COLO829 (cell line): ENCODE measurements around the gene IGLL5.
"Not testable (repeated sequence)": the region's sequence is repeated elsewhere in the genome, so short reads cannot be mapped to it uniquely, and the experiment has no call there.

Source experiments
- DNase-seq: peaks from one replicate; pipeline ENCODE4 v3.0.0; 2012; ENCODE audit warnings: low spot score

The IGLL5 gene

DNA sequence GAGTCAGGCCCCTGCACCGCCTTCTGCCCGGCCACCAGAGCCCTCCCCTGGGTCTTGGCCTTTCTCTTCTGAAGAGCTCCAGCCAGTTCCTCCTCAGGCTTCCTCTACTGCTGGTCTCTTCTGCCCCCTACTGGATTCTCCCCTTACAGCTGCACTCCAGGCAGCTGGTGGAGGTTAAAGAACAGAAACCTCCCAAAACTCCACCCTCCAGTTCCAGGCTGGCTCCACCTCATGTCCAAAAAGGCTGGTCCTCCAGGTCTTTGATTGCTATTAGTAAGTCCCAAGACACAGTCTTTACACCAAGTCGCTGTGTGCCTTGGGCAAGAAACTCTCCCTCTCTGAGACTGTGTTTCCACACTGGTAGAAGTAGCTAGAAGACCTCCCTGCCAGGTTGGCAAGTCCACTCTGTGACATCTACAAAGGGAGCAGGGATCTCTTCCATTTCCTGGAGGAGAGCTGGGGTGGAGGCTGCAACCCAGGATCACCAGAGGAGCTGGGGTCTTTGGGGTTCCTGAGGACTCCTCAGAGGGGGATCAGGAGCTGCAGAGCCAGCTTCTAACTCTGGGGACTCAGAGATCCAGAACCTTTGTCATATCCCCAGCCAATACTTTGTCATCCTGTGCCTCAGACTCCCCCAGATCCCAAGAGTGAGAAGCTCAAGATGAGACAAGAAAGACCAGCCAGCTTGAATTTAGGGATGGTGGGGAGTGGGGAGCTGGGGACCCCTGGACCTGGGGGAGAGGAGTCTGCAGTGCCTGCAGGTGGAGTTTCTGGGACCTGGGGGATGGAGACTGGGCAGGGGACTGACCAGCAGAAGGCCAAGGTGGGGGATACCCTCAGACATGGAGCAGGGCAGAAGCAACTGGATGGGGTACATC lies 3.4 kb upstream of the IGLL5 start:
- peak; percentile 91 for DNase-seq

DNA sequence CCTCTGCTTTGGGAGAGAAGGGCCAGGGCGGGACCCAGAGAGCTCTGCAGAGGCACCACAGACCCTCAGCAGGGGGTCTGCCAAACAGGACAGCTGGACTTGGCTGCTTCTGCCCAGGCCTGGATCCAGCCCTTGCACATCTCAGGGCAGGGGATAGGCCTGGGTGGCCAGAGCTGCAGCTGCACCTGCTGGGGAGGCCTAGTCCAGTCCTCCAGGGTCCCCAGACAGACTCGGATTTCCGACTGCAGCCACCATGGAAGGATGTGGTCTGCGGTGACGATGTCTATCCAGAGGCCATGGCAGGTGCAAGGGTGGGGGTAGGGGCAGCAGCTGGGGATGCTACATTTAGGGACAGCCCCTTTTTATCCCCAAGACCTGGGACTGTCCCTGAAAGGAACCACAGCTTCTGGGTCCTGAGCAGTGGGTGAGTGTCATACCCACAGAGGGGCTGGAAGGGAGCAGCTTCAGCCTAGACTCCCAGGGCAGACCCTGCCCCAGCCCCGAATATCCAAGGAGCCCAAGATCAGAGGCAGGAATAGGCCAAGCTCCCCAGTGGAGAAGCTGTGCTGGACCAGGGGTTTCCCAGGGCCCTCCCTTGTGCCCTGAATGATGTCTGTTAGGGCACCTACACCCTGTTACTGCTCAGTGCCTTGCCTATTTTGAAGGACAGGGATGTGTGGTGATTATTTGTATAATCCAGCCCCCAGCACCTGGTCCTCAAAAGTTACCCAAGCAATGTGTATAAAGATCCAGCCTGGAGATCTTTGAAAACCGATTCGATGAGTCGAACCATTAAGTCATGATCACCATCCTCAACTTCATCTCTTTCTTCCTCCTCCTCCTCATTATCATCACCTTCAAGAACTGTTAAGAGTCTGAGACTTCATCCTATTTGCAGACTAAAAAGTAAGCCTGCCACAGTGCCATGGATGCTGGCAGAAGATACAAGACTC lies 2.5 kb upstream of the IGLL5 start:
- DNase-seq, result no peak

DNA sequence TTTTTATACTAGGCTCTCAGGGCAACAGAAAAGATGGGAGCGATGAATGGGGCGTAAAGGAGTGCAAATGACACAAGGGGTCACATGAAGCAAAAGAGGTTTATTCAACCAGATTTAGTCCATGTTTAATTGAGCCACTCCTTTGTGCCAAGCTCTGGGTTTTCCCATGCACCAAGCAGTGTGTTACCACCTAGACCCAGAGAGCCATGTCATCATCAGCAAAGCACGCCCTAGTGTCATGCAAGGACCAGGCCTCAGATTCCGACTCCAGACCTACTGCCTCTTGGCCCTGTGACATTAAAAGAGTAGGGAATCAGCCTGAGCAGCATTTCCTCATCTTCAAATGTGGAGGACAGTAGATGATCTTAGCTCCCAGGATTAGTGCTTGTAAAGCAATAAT lies 1.1 kb upstream of the IGLL5 start:
- no peak for DNase-seq

DNA sequence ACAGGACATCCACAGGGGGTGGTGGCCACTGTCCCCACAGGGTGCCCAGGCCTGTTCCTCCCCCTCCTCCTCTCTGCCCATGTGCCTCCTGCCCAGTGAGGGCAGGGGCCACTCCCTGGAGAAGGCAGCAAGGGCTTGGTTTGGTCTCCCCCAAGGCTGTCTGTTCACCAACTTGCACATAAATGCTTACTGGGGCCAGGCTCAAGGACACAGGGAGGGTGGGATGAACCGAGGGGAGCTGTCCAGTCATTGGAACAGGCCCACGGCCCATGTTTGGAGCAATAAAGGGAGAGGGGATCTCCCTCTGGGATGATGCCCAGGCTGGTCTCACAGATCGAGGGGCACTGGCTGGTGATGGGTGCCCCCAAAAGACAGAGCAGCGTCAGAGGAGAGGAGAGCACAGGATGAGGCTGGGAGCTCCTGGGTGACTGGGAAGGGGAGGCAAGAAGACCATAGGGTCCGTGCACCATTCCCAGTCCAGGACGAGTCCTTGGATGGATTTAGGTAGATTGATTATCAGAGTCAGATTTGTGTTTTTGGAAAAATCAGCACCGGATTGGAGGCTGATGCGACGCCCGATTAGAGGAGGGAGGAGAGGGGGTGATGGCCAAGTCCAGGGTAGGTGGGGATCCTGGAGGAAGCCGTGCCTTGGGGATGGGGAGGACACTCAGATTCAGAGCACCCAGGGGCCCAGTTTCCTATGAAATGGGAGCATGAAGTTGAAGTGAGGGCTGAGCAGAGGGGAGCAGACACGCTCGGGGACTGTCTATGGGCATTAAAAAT lies 1.1 kb downstream of the IGLL5 start:
- DNase-seq, result no peak

DNA sequence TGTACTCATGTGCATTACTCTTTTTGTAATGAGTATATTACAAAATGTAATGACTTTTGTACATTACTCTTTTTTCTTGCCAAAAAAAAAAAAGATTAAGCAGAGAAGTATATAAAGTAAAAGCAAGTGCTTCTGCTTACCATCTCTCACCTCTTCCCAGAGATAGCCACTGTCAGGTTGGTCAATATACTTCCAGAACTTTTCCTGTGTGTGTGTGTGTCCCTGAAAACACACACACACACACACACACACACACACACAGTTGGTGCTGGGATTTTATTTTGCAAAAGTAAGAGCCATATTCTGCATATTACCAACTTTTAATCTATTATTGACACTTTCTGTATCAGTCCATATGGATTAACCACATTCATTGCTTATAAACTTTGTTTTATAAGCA lies 2.5 kb downstream of the IGLL5 start:
- no peak for DNase-seq

DNA sequence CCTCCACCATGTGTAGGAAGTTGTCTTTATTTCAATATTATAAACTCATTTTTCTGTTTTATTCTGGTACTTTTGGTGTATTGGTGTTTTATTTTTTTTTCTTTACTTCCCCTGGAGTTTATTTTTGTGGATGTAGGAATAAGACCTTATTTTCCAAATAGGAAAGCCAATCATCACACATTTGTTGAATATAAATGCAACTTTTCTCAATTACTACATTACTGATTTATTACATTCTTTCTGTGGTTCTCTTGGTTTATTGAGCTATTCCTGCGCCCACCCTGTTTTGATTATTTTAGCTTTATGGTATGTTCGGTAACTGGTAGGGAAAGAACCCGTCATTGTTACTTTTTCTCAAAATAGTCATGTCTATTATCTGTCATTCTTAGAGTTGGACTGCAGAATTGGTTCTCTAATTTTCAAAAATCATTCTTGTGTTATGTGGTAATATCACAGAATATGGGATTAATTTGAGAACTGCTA lies 3.6 kb downstream of the IGLL5 start:
- DNase-seq, result no peak

DNA sequence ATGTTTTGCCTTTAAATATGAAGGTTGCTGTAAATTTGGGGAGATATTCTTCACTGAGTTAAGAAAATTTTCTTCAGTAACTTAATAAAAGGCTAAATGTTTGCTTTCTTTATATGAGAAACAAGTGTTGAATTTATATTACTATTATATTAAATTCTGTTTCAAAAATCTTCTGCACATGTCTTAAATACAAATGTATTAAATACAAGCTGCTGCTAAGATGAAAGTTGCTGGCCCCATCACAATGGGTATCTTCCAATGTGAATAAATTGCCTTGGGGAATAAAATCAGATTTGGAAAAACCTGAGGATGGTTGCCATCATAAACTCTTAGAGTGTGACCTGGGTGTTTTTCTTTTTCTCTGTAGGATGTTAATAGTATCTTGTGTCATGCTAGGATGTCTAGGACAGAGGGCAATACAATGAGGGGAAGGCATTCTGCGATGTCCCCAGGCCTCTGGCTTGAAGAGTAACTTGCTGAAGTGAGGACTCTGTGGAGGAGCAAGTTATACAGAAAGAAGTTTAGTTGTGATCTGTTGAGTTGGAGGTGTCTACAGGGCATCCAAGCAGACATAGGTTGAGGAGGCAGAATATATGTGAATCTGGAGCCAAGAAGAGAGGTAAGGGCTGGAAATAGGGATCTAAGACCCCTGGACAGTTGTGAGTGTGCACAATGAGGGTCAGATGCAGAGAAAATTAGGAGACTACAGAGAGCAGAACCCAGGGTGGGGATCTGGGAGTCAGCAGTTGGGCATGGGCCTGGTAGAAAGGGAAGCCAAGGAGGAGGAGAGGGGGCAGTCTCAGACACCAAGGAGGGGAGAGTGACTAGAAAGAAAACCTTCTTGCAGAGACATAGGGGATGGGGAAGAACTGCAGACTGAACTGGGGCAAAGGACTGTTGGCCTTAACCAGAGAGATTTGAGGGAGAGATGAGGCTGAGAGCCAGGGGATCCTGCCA lies 4.8 kb downstream of the IGLL5 start:
- no peak for DNase-seq

DNA sequence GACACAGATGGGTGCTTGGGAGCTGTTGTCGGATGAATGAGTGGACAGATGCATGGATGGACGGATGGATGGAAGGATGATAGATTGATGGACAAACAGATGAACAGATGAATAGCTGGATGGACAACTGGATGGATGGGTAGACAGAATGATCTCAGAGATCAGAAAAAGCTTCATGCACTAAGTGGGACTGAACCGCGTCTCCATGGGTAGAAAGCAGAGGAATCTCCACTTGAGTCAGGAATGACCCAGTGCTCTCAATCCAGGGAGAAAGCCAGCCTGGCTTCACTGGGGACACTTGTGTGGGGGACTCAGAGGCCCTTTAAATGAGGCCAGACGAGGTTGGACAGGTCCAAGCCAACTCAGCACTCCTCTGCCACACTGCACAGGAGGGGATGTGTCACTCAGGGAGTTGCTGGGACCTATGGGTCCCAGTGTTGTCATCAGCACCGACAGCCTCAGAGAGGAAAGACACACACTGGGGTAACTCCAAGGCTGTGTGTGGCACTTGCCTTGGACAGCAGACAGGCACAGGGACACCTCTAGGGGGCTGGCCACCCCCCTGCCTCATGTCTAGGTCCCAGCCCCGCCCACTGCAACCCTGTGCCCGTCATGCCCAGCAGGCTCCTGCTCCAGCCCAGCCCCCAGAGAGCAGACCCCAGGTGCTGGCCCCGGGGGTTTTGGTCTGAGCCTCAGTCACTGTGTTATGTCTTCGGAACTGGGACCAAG lies 5.6 kb downstream of the IGLL5 start:
- no peak for DNase-seq

DNA sequence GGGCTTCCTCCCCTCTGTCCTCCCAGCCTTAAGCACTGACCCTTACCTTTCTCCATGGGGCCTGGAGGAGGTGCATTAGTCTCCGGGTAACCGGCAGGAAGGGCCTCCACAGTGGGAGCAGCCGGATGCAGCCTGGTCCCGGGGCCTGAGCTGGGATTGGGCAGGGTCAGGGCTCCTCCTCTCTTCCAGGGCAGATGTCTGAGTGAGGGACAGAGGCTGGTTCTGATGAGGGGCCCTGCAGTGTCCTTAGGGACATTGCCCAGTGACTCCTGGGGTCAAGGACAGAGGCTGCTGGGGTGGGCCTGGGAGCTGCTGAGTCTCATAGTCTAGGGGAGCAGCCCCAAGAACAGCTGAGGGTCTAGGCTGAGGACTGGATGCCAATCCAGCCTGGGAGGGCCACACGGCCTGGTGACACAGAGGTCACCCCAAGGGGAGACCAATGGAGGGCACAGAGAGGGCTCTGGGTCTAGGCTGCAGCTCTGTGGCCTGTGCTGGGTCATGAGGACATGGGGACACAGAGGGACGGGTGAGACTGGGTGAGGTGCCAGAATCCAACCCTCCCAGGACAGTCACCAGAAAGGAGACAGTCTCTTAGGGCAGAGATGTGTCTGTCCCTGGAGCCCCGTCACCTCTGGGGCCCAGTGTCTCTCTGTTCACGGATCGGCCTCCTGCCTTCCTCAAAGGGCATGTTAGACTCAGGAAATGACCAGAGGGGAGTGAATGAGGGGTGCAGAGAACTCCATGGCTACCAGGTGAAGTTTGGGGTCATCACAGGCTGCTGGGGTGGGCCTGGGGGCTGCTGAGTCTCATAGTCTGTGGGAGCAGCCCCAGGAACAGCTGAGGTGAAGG lies 6.5 kb downstream of the IGLL5 start:
- no peak for DNase-seq

DNA sequence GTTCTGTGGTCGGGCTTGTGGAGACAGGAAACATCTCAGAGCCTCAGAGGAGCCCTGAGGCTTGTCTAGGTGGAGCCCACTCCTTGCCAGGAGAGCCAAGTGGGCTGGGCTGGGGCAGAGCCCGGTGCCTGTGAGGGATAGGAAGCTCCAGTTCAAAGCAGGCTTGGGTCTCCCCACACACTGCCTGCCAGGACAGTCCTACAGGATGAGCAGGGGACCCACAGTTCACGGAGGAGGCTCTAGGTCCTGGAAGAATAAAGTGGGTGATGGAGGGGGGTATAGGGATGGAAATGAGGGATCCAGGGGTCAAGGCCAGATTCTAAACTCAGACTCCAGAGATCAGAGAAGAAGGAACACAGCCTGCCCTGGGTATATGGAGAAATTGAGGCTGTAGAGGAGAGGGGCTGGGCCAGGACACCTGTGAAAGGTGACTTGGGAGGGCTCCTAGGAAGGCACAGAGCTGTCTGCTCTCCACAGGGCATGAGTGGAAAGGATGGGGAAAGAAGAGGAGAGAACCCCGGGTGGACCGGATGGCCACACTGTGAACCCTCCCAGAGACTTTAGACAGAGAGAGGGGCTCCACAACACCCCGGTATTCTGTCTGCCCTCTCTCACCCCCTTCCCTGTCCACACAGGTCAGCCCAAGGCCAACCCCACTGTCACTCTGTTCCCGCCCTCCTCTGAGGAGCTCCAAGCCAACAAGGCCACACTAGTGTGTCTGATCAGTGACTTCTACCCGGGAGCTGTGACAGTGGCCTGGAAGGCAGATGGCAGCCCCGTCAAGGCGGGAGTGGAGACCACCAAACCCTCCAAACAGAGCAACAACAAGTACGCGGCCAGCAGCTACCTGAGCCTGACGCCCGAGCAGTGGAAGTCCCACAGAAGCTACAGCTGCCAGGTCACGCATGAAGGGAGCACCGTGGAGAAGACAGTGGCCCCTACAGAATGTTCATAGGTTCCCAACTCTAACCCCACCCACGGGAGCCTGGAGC lies 7.4 kb downstream of the IGLL5 start:
- DNase-seq, result no peak

DNA sequence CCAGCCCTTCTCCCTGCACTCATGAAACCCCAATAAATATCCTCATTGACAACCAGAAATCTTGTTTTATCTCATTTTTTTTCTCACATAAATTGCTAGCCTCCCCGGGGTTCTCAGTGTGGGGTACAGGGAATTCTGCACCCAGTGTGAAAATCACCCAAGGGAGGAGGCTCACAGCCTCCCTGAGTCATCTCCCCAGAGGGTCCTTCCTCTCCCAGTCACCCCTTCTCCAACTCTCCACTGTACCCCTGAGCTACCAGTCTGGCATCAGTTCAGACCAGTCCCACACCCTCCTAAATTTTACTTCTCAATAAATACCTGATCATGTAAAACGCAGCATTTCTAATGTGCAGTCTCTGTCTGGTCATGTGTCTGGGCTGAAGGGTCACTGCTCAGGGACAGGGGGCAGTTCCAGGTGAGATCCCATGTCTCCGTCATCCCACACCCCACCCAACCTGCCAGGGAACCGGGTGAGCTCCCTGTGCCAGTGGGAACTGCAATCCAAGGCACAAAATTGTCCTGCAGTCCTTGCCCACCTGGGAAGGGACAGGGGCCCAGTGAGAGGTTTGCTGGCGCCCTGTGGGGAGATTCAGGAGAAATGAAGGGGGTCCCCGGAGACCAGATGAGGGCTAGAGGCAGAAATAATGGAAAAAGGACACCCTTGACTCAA lies 8.3 kb downstream of the IGLL5 start:
- DNase-seq, result no peak

DNA sequence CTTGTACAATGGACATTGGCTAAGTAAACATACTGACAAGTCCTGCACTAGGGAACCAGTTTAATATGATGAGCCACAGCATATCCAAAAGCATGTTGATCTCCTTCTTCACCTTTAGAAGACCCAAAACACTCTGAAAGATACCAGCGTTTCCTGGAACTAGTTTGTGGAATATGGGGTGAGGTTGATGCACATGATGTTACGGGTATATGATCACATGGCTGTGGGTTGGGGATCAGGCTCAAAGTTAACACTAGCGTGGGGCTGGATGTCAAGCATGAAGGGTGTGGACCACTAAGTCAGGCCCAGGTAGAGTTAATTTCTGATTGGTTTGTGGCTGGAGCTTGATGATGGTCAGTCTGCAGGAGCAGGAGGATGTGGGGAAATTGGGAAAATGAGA lies 9.0 kb downstream of the IGLL5 start:
- no peak for DNase-seq

DNA sequence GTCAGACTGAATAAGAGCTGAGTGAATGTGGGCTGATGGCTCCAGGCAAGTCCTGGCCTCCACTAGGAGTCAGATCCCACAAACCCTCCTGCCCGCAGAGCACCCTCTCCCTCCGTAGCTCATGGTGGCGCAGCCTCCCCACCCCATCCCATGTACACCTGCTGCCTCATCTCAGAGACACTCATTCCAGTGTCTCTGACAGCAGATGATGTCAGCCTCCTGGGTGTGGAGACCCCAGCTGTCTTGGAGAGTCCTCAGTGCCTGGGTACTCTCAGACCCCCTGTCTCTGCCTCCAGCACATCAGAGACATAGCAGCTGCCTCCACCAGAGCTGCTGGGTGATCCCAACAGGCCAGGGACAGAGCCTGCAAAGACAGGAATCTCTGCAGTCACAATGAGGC lies 9.5 kb downstream of the IGLL5 start:
- no peak for DNase-seq

DNA sequence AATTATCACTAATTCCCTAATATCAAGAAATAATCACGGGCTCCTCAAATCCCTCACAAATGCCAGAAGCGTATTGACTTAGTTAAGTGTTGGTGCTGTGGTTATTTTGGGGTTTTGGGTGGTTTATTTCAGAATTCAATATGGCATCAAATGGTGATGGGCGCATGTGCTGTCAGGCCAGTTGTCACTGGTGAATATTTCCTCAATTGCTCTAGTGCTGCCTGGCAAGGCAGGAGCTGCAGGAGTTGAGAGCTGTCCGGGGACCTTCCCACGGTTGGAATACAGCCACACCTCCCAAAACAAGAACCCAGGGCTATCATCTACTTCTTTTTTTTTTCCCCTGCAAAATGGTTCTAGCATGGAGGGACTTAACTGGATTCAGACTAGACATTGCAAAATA lies 10.3 kb downstream of the IGLL5 start:
- no peak for DNase-seq

DNA sequence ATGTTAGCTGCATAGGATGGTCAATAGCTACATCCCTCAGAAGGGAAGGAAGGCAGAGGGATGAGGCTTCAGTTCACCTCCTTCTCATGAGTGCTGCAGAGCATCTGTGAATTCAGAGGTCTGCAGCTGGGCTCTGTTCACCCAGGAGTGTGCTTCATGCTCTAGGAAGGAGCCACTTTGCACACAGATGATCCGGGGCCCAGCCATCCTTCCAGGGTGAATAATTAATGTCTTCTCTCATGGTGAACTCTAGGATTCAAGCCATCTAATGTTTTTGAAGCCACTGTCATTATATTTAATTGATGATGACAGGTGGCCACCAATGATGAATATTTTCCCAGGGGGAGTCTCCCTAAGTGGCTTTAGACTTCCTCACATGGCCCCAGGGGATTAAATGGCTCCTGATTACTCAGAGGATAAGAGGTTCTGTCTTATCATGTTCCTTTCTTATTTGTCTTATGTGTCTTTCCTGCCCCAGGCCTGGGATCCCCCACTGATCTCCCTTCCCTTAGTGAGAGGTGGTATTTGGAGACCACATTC lies 10.9 kb downstream of the IGLL5 start:
- DNase-seq, result not testable (repeated sequence)

DNA sequence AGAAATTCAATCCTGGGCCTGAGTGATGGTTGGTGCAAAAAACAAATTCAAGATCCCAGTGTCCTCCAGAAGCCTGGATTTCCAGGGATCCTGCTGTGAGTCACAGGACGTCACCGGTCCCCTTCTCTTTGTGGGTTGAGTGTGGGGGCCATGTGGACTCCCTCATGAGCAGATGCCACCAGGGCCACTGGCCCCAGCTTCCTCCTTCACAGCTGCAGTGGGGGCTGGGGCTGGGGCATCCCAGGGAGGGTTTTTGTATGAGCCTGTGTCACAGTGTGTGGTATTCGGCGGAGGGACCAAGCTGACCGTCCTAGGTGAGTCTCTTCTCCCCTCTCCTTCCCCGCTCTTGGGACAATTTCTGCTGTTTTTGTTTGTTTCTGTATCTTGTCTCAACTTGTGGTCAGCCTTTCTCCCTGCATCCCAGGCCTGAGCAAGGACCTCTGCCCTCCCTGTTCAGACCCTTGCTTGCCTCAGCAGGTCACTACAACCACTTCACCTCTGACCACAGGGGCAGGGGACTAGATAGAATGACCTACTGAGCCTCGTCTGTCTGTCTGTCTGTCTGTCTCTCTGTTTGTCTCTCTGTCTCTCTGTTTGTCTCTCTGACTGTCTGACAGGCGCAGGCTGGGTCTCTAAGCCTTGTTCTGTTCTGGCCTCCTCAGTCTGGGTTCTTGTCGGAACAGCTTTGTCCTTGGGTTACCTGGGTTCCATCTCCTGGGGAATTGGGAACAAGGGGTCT lies 11.9 kb downstream of the IGLL5 start:
- not testable (repeated sequence) for DNase-seq
